Activated CD8-positive, alpha-beta memory T cell treated with anti-CD3 and anti-CD28 coated beads, Interleukin-2, amount 50 U/mL, for 4 hours (primary cell): ENCODE data around the gene SHANK1.

Source experiments
- DNase-seq: peaks from one replicate; pipeline ENCODE4 v3.0.0-alpha.2; 2020

The SHANK1 gene

DNA sequence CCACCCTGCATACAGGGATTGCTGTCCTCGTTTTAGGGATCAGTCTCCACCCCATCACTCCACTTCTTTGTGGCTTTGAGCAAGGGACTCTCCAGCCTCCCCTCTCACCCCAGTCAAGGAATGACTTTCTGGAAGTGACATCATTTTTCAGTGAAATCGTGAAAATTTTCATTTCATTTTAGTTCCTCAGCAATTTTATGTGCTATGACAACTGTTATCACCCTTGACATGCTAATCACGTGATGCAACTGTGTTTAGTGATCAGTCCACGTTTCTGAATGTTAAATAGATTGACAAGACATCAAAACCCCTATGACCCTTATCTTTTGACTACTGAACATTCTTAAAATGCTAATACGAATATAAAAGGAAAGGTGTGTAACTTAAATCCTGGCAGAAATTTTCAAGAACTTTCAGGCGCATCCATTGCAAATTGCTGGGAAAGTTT, 62.4 kb downstream of the SHANK1 start:
- DNase-seq, result no peak

- DNase-seq, result no peak
These were observed 64.7 kb downstream of the SHANK1 start for GRCh38 chr19:50654882-50655281.

- no peak for DNase-seq
These were observed 66.9 kb downstream of the SHANK1 start for GRCh38 chr19:50652722-50653121.

- no peak for DNase-seq
These were observed 68.4 kb downstream of the SHANK1 start for GRCh38 chr19:50651174-50651573.

GRCh38 chr19:50649433-50650391, 69.9 kb downstream of the SHANK1 start, which contains the start of gene C19orf81:
TSS of gene C19orf81 (plus strand) at chr19:50649445. CDS start at chr19:50649445, 0 bp downstream.
- DNase-seq, result no peak

- no peak for DNase-seq
These were observed 70.9 kb downstream of the SHANK1 start for GRCh38 chr19:50648659-50649058.

- no peak for DNase-seq
These were observed 71.6 kb downstream of the SHANK1 start for GRCh38 chr19:50647879-50648615.

DNA sequence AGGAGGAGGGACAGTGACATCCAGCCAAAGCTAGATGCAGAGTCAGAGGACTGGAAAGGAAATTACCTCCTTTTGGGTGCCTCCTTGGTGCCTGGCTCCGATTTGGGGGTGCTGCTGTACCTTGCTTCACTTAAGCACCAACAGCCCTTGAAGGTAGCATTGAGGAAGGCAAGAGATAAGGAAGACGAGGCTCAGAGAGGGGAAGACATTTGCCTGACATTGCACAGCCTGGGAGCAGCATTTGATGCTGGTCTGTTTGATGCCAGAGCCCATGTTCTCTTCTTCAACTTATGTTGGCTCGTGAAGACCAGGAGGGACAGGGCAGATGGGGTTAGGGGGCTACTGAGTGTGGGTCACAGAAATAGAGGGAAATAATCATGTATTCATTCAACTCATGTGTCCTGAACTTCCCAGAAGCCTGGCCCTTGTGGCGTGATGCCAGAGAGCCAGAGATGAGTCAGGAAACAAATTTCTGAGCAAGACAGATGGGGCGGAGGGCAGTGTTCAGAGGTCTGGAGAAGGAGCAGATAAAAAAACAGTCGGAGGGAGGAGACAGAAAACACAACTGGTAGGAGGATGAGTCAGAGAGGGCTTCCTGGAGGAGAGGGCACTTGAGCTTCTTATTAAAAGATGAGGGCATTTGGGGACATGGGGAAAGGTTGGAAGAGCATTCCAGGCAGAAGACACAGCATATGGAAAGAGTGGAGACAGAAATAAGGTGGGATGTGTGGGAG, 73.4 kb downstream of the SHANK1 start:
- DNase-seq, result no peak

DNA sequence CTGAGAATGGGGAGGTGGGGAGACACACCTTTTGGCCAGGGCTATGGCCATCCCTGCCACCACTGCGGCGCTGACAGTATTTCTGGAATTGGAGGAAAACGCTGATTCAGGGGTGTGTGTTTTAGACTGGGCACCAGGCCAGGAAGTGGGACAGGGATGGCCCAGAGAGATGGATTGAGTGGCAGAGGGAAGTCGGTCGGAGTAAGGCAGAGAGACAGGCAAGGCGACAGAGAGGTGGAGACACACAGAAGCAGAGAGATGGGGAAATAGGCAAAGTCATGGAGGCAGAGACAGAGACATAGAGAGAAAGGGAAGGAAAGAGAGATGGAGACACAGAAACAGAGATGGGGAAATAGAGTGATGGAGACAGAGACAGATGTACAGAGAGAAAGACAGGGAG, 74.5 kb downstream of the SHANK1 start:
- DNase-seq, result no peak

- no peak for DNase-seq
These were observed 75.2 kb downstream of the SHANK1 start for GRCh38 chr19:50644315-50644915.

GRCh38 chr19:50640368-50640767, 79.2 kb downstream of the SHANK1 start:
- no peak for DNase-seq

DNA sequence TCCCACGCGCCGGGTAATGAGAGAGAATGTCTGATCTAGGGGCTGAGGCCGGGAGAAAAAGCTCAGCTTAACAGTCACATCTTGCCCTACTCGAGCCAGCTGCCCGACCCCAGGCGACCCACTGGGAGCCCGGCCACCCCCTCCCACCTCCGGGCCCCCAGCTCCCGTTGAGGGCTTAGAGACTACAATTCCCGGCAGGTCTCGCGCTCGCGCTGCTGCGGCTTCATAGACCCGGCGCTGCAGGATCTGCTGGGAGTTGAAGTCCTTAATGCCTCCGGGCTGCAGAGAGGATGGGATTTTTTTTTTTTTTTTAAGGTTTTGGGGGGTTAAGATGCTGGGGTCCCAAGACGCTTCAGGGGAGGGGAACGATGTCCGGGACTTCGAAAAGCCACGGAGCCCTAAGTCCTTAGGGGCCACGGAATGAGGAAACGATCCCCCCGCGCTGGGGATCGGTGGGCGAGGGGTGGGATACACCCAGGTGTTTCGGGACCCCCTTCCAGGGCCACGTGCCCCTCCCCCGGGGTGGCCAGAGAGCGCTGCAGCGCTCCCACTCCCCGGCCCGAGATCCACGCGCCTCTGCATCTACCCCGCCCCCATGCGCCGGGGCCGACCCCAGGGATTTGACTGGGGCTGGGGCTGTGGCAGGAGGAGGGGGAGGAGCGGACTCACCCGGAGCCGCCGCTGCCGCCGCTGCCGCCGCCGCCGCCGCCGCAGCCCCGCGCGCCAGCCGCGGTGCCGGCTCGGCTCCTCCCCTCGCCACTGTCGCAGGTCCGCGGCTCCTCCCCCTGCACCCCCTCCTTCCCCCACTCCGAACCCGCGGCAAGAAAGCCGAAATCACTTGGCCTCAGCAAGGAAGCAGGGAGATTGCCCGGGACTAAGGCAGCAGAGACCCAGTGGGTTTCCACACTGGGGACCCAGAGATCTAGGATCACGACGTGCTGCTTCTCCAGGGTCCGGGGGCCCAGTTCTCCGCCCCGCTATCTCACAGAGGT, 80.2 kb downstream of the SHANK1 start, which contains the start of gene SYT3:
Gene SYT3 (minus strand): TSS at position 761 of the 992 bp plus-strand sequence. CDS start 2,470 bp downstream, outside the sequence.
- DNase-seq, result peak; percentile 56

DNA sequence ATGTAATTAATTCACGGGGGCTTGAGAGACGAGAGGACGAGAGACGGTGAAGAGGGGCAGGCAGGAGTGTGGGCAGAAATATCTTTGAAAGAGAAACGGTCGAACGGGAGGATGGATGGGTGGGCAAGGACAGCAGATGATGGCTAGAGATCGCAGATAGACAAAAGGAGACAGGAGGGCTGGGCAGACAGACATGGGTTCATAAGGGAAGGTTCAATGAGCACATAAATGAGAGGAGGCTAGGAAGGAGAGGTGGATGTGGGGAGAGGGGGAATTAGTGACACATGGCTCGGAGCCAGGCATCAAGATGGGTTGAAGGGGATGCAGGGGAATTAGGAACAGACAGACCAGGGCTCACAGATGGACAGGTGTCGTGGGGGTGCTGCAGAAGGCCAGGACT, 81.0 kb downstream of the SHANK1 start:
- no peak for DNase-seq

GRCh38 chr19:50636317-50637085, 83.1 kb downstream of the SHANK1 start:
- no peak for DNase-seq

- DNase-seq, result no peak
These were observed 85.6 kb downstream of the SHANK1 start for GRCh38 chr19:50633973-50634372.

DNA sequence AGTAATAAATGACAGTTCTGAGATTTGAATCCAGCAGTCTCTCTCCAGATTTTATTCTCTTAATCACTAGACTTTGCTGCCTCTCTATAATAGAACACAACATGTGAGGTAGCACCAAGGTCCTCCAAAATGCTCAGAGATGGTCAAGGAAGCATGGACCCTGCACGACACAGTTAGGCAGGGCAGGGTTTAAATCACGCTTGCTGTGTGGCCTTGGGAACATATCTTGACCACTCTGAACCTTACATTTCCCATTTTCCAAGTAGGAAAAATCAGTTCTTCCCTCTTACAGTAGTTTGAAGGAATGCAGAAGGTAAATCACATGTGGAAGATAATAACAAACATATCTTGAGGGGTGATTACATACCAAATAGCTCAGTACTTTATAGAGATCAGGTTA, 86.2 kb downstream of the SHANK1 start:
- no peak for DNase-seq

GRCh38 chr19:50632151-50632835, 87.3 kb downstream of the SHANK1 start:
- no peak for DNase-seq

DNA sequence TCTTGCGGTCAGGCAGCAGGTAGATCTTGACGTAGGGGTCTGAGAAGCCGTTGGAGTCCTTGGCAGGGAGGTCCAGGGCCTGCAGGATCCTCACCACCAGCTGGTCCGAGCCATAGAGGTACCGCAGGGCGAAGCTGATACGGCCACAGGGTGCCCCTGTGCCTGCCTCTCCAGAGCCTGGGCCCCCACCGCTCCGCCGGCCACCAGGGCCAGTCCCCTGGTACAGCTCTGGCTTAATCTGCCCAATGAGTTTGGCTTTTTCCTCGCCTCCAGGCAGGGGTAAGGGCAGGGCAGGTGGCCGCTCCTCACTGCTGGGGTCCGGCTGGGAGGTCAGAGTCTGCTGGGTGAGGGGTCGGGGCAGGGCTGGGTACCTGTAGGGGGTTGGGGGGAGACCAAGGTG, 89.8 kb downstream of the SHANK1 start:
- DNase-seq, result no peak

GRCh38 chr19:50629194-50629593, 90.4 kb downstream of the SHANK1 start:
- no peak for DNase-seq

DNA sequence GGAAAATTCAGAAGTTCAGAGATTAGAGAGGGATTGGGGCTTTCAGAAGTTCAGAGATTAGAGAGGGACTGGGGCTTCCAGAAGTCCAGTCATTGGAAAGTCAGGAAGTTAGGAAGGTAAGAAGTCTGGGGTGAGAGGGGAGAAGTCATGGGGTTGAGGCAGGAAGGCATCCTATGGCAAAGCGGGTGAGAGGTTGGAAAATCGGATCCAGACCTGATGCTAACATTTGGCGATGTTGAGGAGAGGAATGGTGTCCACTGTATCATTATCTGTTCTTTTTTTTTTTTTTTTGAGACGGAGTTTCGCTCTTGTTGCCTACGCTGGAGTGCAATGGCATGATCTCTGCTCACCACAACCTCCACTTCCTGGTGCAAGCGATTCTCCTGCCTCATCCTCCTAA, 91.1 kb downstream of the SHANK1 start:
- DNase-seq, result no peak
